Neural progenitor cell (in vitro differentiated cells): ENCODE measurements around the gene SNTG2.

Experiments
- EZH2 ChIP-seq: fragments of 200-600 bp; sonication (generic); IDR thresholded peaks from 2 replicates; pipeline ENCODE4 v1.6.1; 2017; ENCODE audit warnings: antibody characterized with exemption, mild to moderate bottlenecking, moderate library complexity
- EZH2phosphoT487 ChIP-seq: fragments of 200-600 bp; sonication (generic); IDR thresholded peaks from 2 replicates; pipeline ENCODE4 v1.6.1; 2017; ENCODE audit warnings: antibody characterized with exemption
- TF ChIP-seq, protein P1 (sequence below): fragments of 200-600 bp; sonication (generic); IDR thresholded peaks from 2 replicates; pipeline ENCODE4 v1.5.1; 2017; ENCODE audit warnings: antibody characterized with exemption, mild to moderate bottlenecking

GRCh38 chr2:1037066-1037465 lies 86.4 kb downstream of the SNTG2 start:
- TF ChIP-seq, protein P1, sequence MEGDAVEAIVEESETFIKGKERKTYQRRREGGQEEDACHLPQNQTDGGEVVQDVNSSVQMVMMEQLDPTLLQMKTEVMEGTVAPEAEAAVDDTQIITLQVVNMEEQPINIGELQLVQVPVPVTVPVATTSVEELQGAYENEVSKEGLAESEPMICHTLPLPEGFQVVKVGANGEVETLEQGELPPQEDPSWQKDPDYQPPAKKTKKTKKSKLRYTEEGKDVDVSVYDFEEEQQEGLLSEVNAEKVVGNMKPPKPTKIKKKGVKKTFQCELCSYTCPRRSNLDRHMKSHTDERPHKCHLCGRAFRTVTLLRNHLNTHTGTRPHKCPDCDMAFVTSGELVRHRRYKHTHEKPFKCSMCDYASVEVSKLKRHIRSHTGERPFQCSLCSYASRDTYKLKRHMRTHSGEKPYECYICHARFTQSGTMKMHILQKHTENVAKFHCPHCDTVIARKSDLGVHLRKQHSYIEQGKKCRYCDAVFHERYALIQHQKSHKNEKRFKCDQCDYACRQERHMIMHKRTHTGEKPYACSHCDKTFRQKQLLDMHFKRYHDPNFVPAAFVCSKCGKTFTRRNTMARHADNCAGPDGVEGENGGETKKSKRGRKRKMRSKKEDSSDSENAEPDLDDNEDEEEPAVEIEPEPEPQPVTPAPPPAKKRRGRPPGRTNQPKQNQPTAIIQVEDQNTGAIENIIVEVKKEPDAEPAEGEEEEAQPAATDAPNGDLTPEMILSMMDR, result no peak
- TF ChIP-seq EZH2 (no peak), EZH2phosphoT487 (no peak)
